Measurements from ENCODE around the gene EYS.

DNA sequence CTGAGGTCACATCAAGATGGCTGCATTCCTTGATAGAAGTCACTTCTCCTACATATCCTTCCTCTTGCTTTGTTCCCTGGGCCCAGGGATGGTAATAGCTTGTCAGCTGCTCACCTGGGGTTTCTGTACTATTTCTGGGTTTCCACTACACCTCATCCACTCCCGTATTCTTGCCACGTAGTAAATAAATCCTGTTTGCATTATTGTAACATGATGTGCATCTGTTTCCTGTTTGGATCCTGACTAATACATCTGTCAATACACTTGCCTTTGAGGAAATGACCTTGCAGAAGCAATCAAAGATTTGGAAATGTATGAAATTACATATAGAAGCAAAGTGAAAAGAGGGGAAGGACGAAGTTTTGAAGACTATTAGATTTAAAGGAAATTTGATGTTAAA lies 1452.5 kb downstream of the EYS start:
- no peak for TF ChIP-seq GATA3 (IDR thresholded peaks at IDR 0.05; ENCODE audit: low read depth, low read length)
- TF ChIP-seq GATA2 (IDR thresholded peaks at IDR 0.05; ENCODE audit: low read depth, low read length), result no peak

Measured in SH-SY5Y (cell line).